A549 (cell line): ENCODE data around the gene ADGRG6.

Source experiments
- CTCF ChIP-seq: fragments of >200 bp; sonication (Bioruptor Twin); formaldehyde crosslinking; IDR thresholded peaks from 3 replicates; pipeline ENCODE4 v1.5.1; 2016
- GATA3 ChIP-seq: IDR thresholded peaks from 2 replicates; pipeline ENCODE4 v1.6.1; 2012; ENCODE audit warnings: borderline replicate concordance
- HDAC2 ChIP-seq: fragments of 200-600 bp; sonication (generic); IDR thresholded peaks from 2 replicates; pipeline ENCODE4 v1.6.1; 2016
- JUN ChIP-seq, 2 experiments: fragments of >200 bp; sonication (Bioruptor Twin); formaldehyde crosslinking; IDR thresholded peaks; 2 replicates in 1 of 2; 3 replicates in 1 of 2; pipeline ENCODE4 v1.6.1; 2016 to 2017
- MAZ ChIP-seq: fragments of 150-350 bp; IDR thresholded peaks from 2 replicates; pipeline ENCODE4 v1.6.1; 2014; ENCODE audit warnings: antibody characterized with exemption, low read depth, low read length, borderline replicate concordance
- POLR2A ChIP-seq: IDR thresholded peaks from 2 replicates; pipeline ENCODE4 v1.6.1; 2012; ENCODE audit warnings: mild to moderate bottlenecking, low read length
- SREBF2 ChIP-seq: fragments of 450-650 bp; IDR thresholded peaks from 2 replicates; pipeline ENCODE4 v1.6.1; 2014; ENCODE audit warnings: mild to moderate bottlenecking, moderate library complexity

DNA sequence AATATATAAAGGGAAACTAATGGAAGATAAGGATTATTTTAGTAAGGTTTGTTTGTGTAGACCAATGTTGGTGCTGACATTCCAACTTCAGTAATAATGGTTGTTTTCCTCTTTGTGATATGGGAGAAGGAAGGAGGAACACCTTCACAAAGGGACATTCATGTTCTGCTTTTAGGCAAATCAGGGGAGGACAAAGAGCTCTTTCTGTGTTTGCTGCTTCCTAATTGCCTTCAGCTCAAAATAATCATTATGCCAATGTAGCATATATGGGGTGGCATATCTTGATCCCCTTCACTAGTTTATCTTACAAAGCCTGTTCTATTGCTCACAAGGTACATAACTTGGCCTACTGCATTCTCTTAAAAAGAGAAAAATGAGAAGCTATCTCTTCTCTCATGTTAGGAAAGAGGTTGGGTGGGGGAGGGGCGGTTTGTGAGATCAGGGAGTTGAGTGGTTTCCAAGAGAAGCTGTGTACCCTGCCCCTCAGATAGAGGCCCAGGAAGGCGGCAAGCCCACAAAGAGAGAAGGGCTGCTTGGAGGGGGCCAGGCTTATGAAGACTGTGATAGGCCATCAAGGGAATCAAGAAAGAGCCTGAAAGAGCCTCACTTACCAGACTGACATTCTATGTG is 4.7 kb upstream of the ADGRG6 start:
- TF ChIP-seq MAZ (no peak), HDAC2 (no peak), JUN (IDR thresholded peaks at IDR 0.05) (no peak), POLR2A (no peak), SREBF2 (no peak), CTCF (no peak), GATA3 (no peak)
